Mucosa of rectum (tissue), 2 donors: Measurements from ENCODE around the gene KLK15.

ENCODE experiments used
- H3K27ac ChIP-seq, 2 donors: one replicate each; pipeline ENCODE4 v1.7.0; 2013; ENCODE audit warnings: inconsistent platforms in 2 of 2, low read depth in 2 of 2, low read length in 2 of 2
- H3K27me3 ChIP-seq, 2 donors: one replicate each; pipeline ENCODE4 v1.7.0; 2013; ENCODE audit warnings: low read length in 2 of 2; ENCODE audit not compliant: control insufficient read depth in 2 of 2, insufficient read depth in 2 of 2
- H3K36me3 ChIP-seq, 2 donors: one replicate each; pipeline ENCODE4 v1.7.0; 2013; ENCODE audit warnings: low read length in 2 of 2; ENCODE audit not compliant: control insufficient read depth in 2 of 2, insufficient read depth in 2 of 2
- H3K4me1 ChIP-seq, 2 donors: one replicate each; pipeline ENCODE4 v1.7.0; 2013; ENCODE audit warnings: low read length in 2 of 2, mild to moderate bottlenecking in 1 of 2; ENCODE audit not compliant: control insufficient read depth in 2 of 2, insufficient read depth in 2 of 2
- H3K4me3 ChIP-seq, 2 donors: one replicate each; pipeline ENCODE4 v1.7.0; 2013; ENCODE audit warnings: low read length in 2 of 2
- H3K9ac ChIP-seq, 2 donors: one replicate each; pipeline ENCODE4 v1.7.0; 2013; ENCODE audit warnings: low read length in 2 of 2, low read depth in 1 of 2, mild to moderate bottlenecking in 1 of 2
- H3K9me3 ChIP-seq, 2 donors: one replicate each; pipeline ENCODE4 v1.7.0; 2013; ENCODE audit warnings: low read length in 2 of 2; ENCODE audit not compliant: control insufficient read depth in 2 of 2
- donor health status: healthy.
- donor health status: Normal muscosa, but diverticular disease.

The KLK15 gene

GRCh38 chr19:50833117-50833801 is at the start of gene KLK15:
TSS of gene KLK15 (minus strand) at chr19:50833574. CDS start at chr19:50831492, 2,082 bp downstream.
- H3K27ac ChIP-seq = peak within 1 kb of the TSS in 1 of 2 donors; percentile 26
- no peaks in the 10 kb centered on the region for H3K9me3 ChIP-seq
- no peaks in the 10 kb centered on the region for H3K36me3 ChIP-seq
- H3K4me3 ChIP-seq = peak within 1 kb of the TSS in 1 of 2 donors; percentile 13
- H3K27me3 ChIP-seq = peaks cover 0 to 6% of the 10 kb centered on the region in 2 donors
- H3K9ac ChIP-seq = no peak within 1 kb of the TSS
- peaks cover 8 to 20% of the 10 kb centered on the region in 2 donors for H3K4me1 ChIP-seq

GRCh38 chr19:50882188-50882587 is 48.8 kb upstream of the KLK15 start:
- Histone ChIP-seq H3K4me1 (peaks cover 0 to 3% of the 10 kb centered on the region in 2 donors), H3K27me3 (peaks cover 0 to 2% of the 10 kb centered on the region in 2 donors), H3K27ac (no peak overlapping the region), H3K9ac (no peak overlapping the region), H3K36me3 (no peaks in the 10 kb centered on the region), H3K4me3 (no peak overlapping the region), H3K9me3 (no peaks in the 10 kb centered on the region)

GRCh38 chr19:50880241-50880640 is 46.9 kb upstream of the KLK15 start:
- no peaks in the 10 kb centered on the region for H3K36me3 ChIP-seq
- peaks cover 0 to 2% of the 10 kb centered on the region in 2 donors for H3K27me3 ChIP-seq
- H3K27ac ChIP-seq = no peak overlapping the region
- no peak overlapping the region for H3K4me3 ChIP-seq
- H3K4me1 ChIP-seq = peaks cover 0 to 3% of the 10 kb centered on the region in 2 donors
- H3K9me3 ChIP-seq = no peaks in the 10 kb centered on the region
- no peak overlapping the region for H3K9ac ChIP-seq

- Histone ChIP-seq H3K27ac (no peak overlapping the region), H3K27me3 (peaks cover 0 to 2% of the 10 kb centered on the region in 2 donors), H3K4me3 (no peak overlapping the region), H3K9ac (no peak overlapping the region), H3K9me3 (no peaks in the 10 kb centered on the region), H3K36me3 (no peaks in the 10 kb centered on the region), H3K4me1 (peaks cover 0 to 3% of the 10 kb centered on the region in 2 donors)
Measured at GRCh38 chr19:50878851-50879250, 45.5 kb upstream of the KLK15 start.

- H3K27me3 ChIP-seq = peaks cover 0 to under 1% of the 10 kb centered on the region in 2 donors
- H3K36me3 ChIP-seq = no peaks in the 10 kb centered on the region
- H3K27ac ChIP-seq = no peak overlapping the region
- peaks cover 0 to 3% of the 10 kb centered on the region in 2 donors for H3K4me1 ChIP-seq
- H3K9me3 ChIP-seq = no peaks in the 10 kb centered on the region
- no peak overlapping the region for H3K4me3 ChIP-seq
- H3K9ac ChIP-seq = no peak overlapping the region
Measured at GRCh38 chr19:50877338-50877737, 44.0 kb upstream of the KLK15 start.

- H3K27ac ChIP-seq = no peak overlapping the region
- H3K9me3 ChIP-seq = no peaks in the 10 kb centered on the region
- no peak overlapping the region for H3K4me3 ChIP-seq
- H3K27me3 ChIP-seq = no peaks in the 10 kb centered on the region
- no peaks in the 10 kb centered on the region for H3K36me3 ChIP-seq
- H3K9ac ChIP-seq = no peak overlapping the region
- peaks cover 0 to 3% of the 10 kb centered on the region in 2 donors for H3K4me1 ChIP-seq
Measured at GRCh38 chr19:50876456-50876855, 43.1 kb upstream of the KLK15 start.

- Histone ChIP-seq H3K27ac (no peak overlapping the region), H3K4me1 (peaks cover 0 to 3% of the 10 kb centered on the region in 2 donors), H3K36me3 (no peaks in the 10 kb centered on the region), H3K9me3 (no peaks in the 10 kb centered on the region), H3K4me3 (no peak overlapping the region), H3K9ac (no peak overlapping the region), H3K27me3 (no peaks in the 10 kb centered on the region)
Measured at GRCh38 chr19:50875795-50876422, 42.5 kb upstream of the KLK15 start.

GRCh38 chr19:50874211-50874610 is 40.8 kb upstream of the KLK15 start:
- H3K27ac ChIP-seq = no peak overlapping the region
- no peak overlapping the region for H3K4me3 ChIP-seq
- H3K27me3 ChIP-seq = no peaks in the 10 kb centered on the region
- no peaks in the 10 kb centered on the region for H3K9me3 ChIP-seq
- no peaks in the 10 kb centered on the region for H3K36me3 ChIP-seq
- H3K4me1 ChIP-seq = peaks cover 0 to 3% of the 10 kb centered on the region in 2 donors
- no peak overlapping the region for H3K9ac ChIP-seq

- no peaks in the 10 kb centered on the region for H3K9me3 ChIP-seq
- no peak within 1 kb of the TSS for H3K4me3 ChIP-seq
- no peaks in the 10 kb centered on the region for H3K36me3 ChIP-seq
- no peak within 1 kb of the TSS for H3K9ac ChIP-seq
- H3K27ac ChIP-seq = no peak within 1 kb of the TSS
- peaks cover 0 to 3% of the 10 kb centered on the region in 2 donors for H3K4me1 ChIP-seq
- H3K27me3 ChIP-seq = no peaks in the 10 kb centered on the region
Measured at GRCh38 chr19:50873056-50873455, 39.7 kb upstream of the KLK15 start, which contains the start of gene KLK2. TSS of gene KLK2 (plus strand) at chr19:50873439. CDS start at chr19:50873474, 35 bp downstream.

- Histone ChIP-seq H3K9me3 (no peaks in the 10 kb centered on the region), H3K4me3 (no peak overlapping the region), H3K4me1 (no peaks in the 10 kb centered on the region), H3K36me3 (no peaks in the 10 kb centered on the region), H3K9ac (no peak overlapping the region), H3K27me3 (no peaks in the 10 kb centered on the region), H3K27ac (no peak overlapping the region)
Measured at GRCh38 chr19:50870417-50871089, 37.2 kb upstream of the KLK15 start.
